A673 (cell line): ENCODE results near the gene GLIPR2. TPM values are rescaled to one million over a fixed set of nuclear protein-coding genes. Genes with fewer than 3 reads are reported as not detected.

Experiments
- BruUV-seq: library from RNA; stranded (reverse); fragments of 400-500 nt; replicated peaks from 2 replicates; lab custom pipeline; 2021; lab: Mats Ljungman, UMichigan
- CTCF ChIA-PET: fragments of 300-600 bp; sonication (Branson Sonifier 250); formaldehyde crosslinking; loops from one replicate; lab custom pipeline; 2022; ENCODE audit warnings: antibody characterized with exemption; lab: Charles Lee
- POLR2A ChIA-PET: fragments of 300-600 bp; sonication (Branson Sonifier 250); formaldehyde crosslinking; loops from one replicate; lab custom pipeline; 2022; ENCODE audit warnings: antibody characterized with exemption; ENCODE audit not compliant: low non-redundant PET; lab: Charles Lee
- DNase-seq: peaks from one replicate; pipeline ENCODE4 v3.0.0-alpha.2; 2015; ENCODE audit warnings: low spot score
- H3K27ac ChIP-seq: fragments of 200-600 bp; sonication (generic); 2 replicates; pipeline ENCODE4 v1.5.1; 2016; ENCODE audit warnings: mixed run types, low read depth, mild to moderate bottlenecking, mixed read lengths, antibody characterized with exemption, low read length; ENCODE audit not compliant: poor library complexity, severe bottlenecking
- H3K27me3 ChIP-seq: fragments of 200-600 bp; sonication (generic); replicated peaks from 2 replicates; pipeline ENCODE4 v1.6.1; 2017; ENCODE audit warnings: mixed run types, low read depth, mild to moderate bottlenecking, mixed read lengths, antibody characterized with exemption, low read length; ENCODE audit not compliant: insufficient read depth, poor library complexity
- H3K36me3 ChIP-seq: fragments of 200-600 bp; sonication (generic); 2 replicates; pipeline ENCODE4 v1.6.1; 2016; ENCODE audit warnings: mixed run types, mild to moderate bottlenecking, mixed read lengths, antibody characterized with exemption, low read length; ENCODE audit not compliant: insufficient read depth, poor library complexity, severe bottlenecking
- H3K4me1 ChIP-seq: fragments of 200-600 bp; sonication (generic); 2 replicates; pipeline ENCODE4 v1.6.1; 2017; ENCODE audit warnings: mixed run types, mild to moderate bottlenecking, mixed read lengths, antibody characterized with exemption, low read length; ENCODE audit not compliant: insufficient read depth, poor library complexity, severe bottlenecking
- H3K4me3 ChIP-seq: fragments of 200-600 bp; sonication (generic); 2 replicates; pipeline ENCODE4 v1.5.1; 2016; ENCODE audit warnings: low read depth, mixed run types, mild to moderate bottlenecking, mixed read lengths, low read length; ENCODE audit not compliant: poor library complexity, severe bottlenecking
- H3K9me3 ChIP-seq: fragments of 200-600 bp; sonication (generic); 2 replicates; pipeline ENCODE4 v1.6.1; 2016; ENCODE audit warnings: mixed run types, low read depth, mild to moderate bottlenecking, mixed read lengths, antibody characterized with exemption, low read length; ENCODE audit not compliant: poor library complexity, severe bottlenecking
- CTCF ChIP-seq: fragments of 300-800, 200-600 bp; sonication (generic); conservative IDR thresholded peaks from 2 replicates; pipeline ENCODE4 v1.5.1; 2017; ENCODE audit warnings: low read depth, mild to moderate bottlenecking, antibody characterized with exemption, low read length, moderate library complexity, mixed read lengths
- EZH2 ChIP-seq: fragments of 200-600 bp; sonication (generic); IDR thresholded peaks from 2 replicates; pipeline ENCODE4 v1.6.1; 2017; ENCODE audit warnings: borderline replicate concordance, low read depth, mild to moderate bottlenecking, mixed read lengths, antibody characterized with exemption, low read length; ENCODE audit not compliant: poor library complexity, severe bottlenecking
- intact Hi-C: fragments of 100-400 bp; cut with micrococcal nuclease; formaldehyde crosslinking; loops from one replicate; pipeline ENCODE4 v1.10.0; 2022; ENCODE audit not compliant: unreplicated experiment
- total RNA-seq: library from RNA; stranded (reverse); gene quantifications from 2 replicates; pipeline ENCODE4 v1.2.3, GENCODE V29; 2021

Gene GLIPR2
- total RNA-seq, 1 experiment from 2014 or later, result 5.0 TPM

- CTCF ChIA-PET, result no interaction called here
Measured at GRCh38 chr9:36138901-36139300, 2.4 kb downstream of the GLIPR2 start.

GRCh38 chr9:36140086-36141084, 3.9 kb downstream of the GLIPR2 start:
- H3K27me3 ChIP-seq, result no peaks in the 10 kb centered on the region
- no peaks in the 10 kb centered on the region for H3K9me3 ChIP-seq
- ChIA-PET CTCF (interaction anchor here (0.6 kb wide), 1 partner anchor 21 kb away, joined by 5 read pairs; no protein-coding TSS in a partner anchor), POLR2A (no interaction called here)
- no peak for TF ChIP-seq CTCF
- TF ChIP-seq EZH2, result no peak
- no peaks in the 10 kb centered on the region for H3K4me1 ChIP-seq
- no peak overlapping the region for H3K4me3 ChIP-seq
- DNase-seq, result no peak
- intact Hi-C loops, result no loop called here
- H3K36me3 ChIP-seq, result no peaks in the 10 kb centered on the region
- no peak overlapping the region for H3K27ac ChIP-seq
- no TSS peak for BruUV-seq

More at GRCh38 chr9:36138901-36139300, 2.4 kb downstream of the GLIPR2 start:
- no TSS peak for BruUV-seq
- no peak overlapping the region for H3K4me3 ChIP-seq
- POLR2A ChIA-PET, result no interaction called here
- no peaks in the 10 kb centered on the region for H3K4me1 ChIP-seq
- intact Hi-C loops, result no loop called here
- no peaks in the 10 kb centered on the region for H3K36me3 ChIP-seq
- no peak overlapping the region for H3K27ac ChIP-seq
- no peaks in the 10 kb centered on the region for H3K27me3 ChIP-seq
- TF ChIP-seq CTCF (no peak), EZH2 (no peak)
- no peak for DNase-seq
- H3K9me3 ChIP-seq, result no peaks in the 10 kb centered on the region

GRCh38 chr9:36141288-36141687, 4.8 kb downstream of the GLIPR2 start:
- intact Hi-C loops, result no loop called here
- H3K36me3 ChIP-seq, result no peaks in the 10 kb centered on the region
- H3K4me1 ChIP-seq, result no peaks in the 10 kb centered on the region
- no TSS peak for BruUV-seq
- TF ChIP-seq CTCF, result no peak
- H3K27me3 ChIP-seq, result no peaks in the 10 kb centered on the region
- H3K27ac ChIP-seq, result no peak overlapping the region
- no peak overlapping the region for H3K4me3 ChIP-seq
- CTCF ChIA-PET, result interaction anchor here (0.6 kb wide), 1 partner anchor 118 kb away, joined by 4 read pairs; no protein-coding TSS in a partner anchor
- DNase-seq, result no peak
- POLR2A ChIA-PET, result no interaction called here
- H3K9me3 ChIP-seq, result no peaks in the 10 kb centered on the region
